ENCODE results near the gene UPB1. TPM values are rescaled to one million over a fixed set of nuclear protein-coding genes. Genes with fewer than 3 reads are reported as not detected.
"Not testable (repeated sequence)": the region's sequence is repeated elsewhere in the genome, so short reads cannot be mapped to it uniquely, and the experiment has no call there.

Gene UPB1
- total RNA-seq, 1 donor from 2014 or later: 0.09 TPM

GRCh38 chr22:24526191-24526590, 31.1 kb downstream of the UPB1 start:
- DNase-seq (ENCODE audit: low spot score): no peak
- H3K4me3 Mint-ChIP-seq (ENCODE audit: low read depth): no peak overlapping the region
- H3K4me1 Mint-ChIP-seq (ENCODE audit: low read depth): peaks cover 11% of the 10 kb centered on the region
- peaks cover 4% of the 10 kb centered on the region for H3K27me3 Mint-ChIP-seq (ENCODE audit: low read depth)
- no peak overlapping the region for H3K27ac Mint-ChIP-seq
- intact Hi-C loops (cut with micrococcal nuclease): no loop called here
- no peaks in the 10 kb centered on the region for H3K36me3 Mint-ChIP-seq (ENCODE audit: low read depth)
- H3K9me3 Mint-ChIP-seq: no peaks in the 10 kb centered on the region

GRCh38 chr22:24529898-24530297, 34.8 kb downstream of the UPB1 start:
- H3K36me3 Mint-ChIP-seq (ENCODE audit: low read depth): no peaks in the 10 kb centered on the region
- H3K27ac Mint-ChIP-seq: no peak overlapping the region
- no peaks in the 10 kb centered on the region for H3K9me3 Mint-ChIP-seq
- intact Hi-C loops (cut with micrococcal nuclease): no loop called here
- no peak for DNase-seq (ENCODE audit: low spot score)
- no peak overlapping the region for H3K4me3 Mint-ChIP-seq (ENCODE audit: low read depth)
- peaks cover 7% of the 10 kb centered on the region for H3K27me3 Mint-ChIP-seq (ENCODE audit: low read depth)
- H3K4me1 Mint-ChIP-seq (ENCODE audit: low read depth): peaks cover 8% of the 10 kb centered on the region

DNA sequence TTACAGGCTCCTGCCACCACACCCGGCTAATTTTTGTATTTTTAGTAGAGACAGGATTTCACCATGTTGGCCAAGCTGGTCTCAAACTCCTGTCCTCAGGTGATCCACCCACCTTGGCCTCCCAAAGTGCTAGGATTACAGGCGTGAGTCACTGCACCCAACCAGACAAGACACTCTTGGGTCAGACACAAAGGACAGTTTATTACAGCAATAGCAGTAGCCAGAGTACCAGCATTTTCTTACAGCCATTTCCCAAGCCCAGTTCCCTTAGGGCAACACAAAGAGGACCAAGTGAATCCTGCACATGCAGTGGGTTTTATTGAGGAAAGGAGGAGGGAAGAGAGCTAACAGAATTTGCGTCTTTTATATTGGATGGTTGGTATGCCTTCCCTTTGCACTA, 35.8 kb downstream of the UPB1 start:
- H3K4me1 Mint-ChIP-seq (ENCODE audit: low read depth); H3K36me3 Mint-ChIP-seq (ENCODE audit: low read depth); H3K4me3 Mint-ChIP-seq (ENCODE audit: low read depth); H3K27me3 Mint-ChIP-seq (ENCODE audit: low read depth); H3K9me3 Mint-ChIP-seq; H3K27ac Mint-ChIP-seq; DNase-seq (ENCODE audit: low spot score); intact Hi-C loops (cut with micrococcal nuclease): not testable (repeated sequence)

DNA sequence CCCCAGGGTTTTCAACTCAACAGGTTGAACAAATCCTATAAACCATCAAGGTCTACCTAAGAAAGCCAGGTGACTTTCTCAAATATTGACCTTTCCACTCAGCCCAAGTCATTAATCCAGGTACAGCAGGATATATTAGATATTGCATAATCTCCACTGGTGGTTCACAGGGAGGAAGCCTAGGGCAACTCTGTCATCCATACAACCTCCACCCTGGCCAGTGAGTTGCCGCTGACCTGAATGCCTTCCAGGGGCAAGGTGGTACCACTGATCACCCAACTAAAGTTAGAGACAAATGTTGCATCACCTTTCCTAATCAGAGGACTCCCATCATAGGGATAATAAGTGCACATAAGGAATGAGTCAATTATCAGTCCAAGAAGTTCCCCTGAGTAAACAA, 36.9 kb downstream of the UPB1 start:
- Mint-ChIP-seq H3K27ac (no peak overlapping the region), H3K36me3 (ENCODE audit: low read depth) (no peaks in the 10 kb centered on the region), H3K9me3 (no peaks in the 10 kb centered on the region), H3K4me3 (ENCODE audit: low read depth) (no peak overlapping the region), H3K4me1 (ENCODE audit: low read depth) (peaks cover 1% of the 10 kb centered on the region), H3K27me3 (ENCODE audit: low read depth) (peaks cover 7% of the 10 kb centered on the region)
- intact Hi-C loops (cut with micrococcal nuclease): no loop called here
- no peak for DNase-seq (ENCODE audit: low spot score)

GRCh38 chr22:24535348-24535747, 40.2 kb downstream of the UPB1 start:
- Mint-ChIP-seq H3K36me3 (ENCODE audit: low read depth) (peaks cover 9% of the 10 kb centered on the region), H3K4me1 (ENCODE audit: low read depth) (no peaks in the 10 kb centered on the region), H3K4me3 (ENCODE audit: low read depth) (no peak overlapping the region), H3K27me3 (ENCODE audit: low read depth) (peaks cover 3% of the 10 kb centered on the region), H3K9me3 (no peaks in the 10 kb centered on the region), H3K27ac (no peak overlapping the region)
- intact Hi-C loops (cut with micrococcal nuclease): no loop called here
- no peak for DNase-seq (ENCODE audit: low spot score)

GRCh38 chr22:24536089-24536488, 41.0 kb downstream of the UPB1 start:
- no peaks in the 10 kb centered on the region for H3K4me1 Mint-ChIP-seq (ENCODE audit: low read depth)
- H3K27ac Mint-ChIP-seq: no peak overlapping the region
- H3K36me3 Mint-ChIP-seq (ENCODE audit: low read depth): peaks cover 16% of the 10 kb centered on the region
- no peak overlapping the region for H3K4me3 Mint-ChIP-seq (ENCODE audit: low read depth)
- H3K27me3 Mint-ChIP-seq (ENCODE audit: low read depth): peaks cover 3% of the 10 kb centered on the region
- no peak for DNase-seq (ENCODE audit: low spot score)
- intact Hi-C loops (cut with micrococcal nuclease): no loop called here
- no peaks in the 10 kb centered on the region for H3K9me3 Mint-ChIP-seq

DNA sequence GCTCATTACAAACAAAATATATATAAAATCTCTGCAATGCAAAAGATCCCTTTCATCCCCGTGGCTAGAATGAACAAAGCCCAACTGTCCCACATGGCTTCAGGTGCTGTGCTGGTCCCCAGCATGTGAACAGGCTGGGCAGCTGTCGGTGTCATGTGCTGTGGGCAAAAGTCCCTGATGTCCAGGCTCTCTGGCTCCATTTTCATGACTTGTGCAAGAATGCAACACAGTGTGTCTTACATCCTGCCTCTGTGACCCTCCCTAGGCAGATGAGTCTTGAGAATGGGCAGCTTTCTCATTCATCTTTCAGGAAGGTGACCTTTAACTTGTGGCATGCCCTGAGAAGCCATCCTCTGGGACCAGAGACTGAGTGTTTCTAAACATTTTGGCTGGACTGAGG, 45.3 kb downstream of the UPB1 start:
- Mint-ChIP-seq H3K36me3 (ENCODE audit: low read depth) (peaks cover 52% of the 10 kb centered on the region), H3K27ac (no peak overlapping the region), H3K27me3 (ENCODE audit: low read depth) (no peaks in the 10 kb centered on the region), H3K4me1 (ENCODE audit: low read depth) (no peaks in the 10 kb centered on the region), H3K9me3 (no peaks in the 10 kb centered on the region), H3K4me3 (ENCODE audit: low read depth) (no peak overlapping the region)
- DNase-seq (ENCODE audit: low spot score): no peak
- intact Hi-C loops (cut with micrococcal nuclease): no loop called here

DNA sequence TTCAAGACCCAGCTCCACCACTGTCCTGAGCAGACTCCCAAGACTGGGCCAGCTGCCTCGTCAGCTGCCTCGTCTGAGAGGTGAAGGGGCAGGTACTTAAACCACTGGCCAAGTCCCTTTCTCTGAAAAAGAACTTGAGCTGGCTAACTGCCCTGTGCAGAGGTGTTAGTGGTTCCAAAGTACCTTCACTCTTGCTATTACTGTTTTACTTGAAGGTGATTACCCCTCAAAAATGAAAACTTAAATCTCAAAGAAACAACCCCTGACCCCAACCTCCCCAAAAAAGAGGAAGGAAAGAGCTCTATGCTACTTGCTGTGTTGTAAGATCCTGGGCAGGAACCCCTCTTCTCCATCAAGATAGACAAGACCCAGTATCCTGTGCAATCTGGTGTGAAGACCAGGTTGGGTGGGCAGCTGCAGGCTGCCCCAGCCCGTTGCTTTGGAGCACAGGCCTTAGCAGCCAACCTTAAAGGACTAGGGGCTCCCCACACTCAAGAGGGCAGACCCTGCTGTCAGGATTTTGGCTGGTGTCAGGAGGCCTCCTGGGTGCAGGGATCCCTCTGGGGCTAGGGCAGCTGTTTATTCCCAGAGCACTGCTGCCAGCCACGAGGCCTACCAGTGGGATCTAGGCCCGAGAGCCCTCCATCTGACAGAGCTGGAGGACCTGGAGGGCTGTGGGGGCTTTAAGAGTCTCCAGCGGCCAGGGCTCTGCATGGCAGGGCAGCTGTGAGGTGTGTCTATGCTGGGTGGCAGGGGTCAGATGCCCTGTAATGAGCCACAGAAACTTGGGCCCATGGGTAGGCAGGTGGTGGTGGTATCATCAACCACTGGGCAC, 46.8 kb downstream of the UPB1 start:
- Mint-ChIP-seq H3K4me3 (ENCODE audit: low read depth) (no peak overlapping the region), H3K9me3 (no peaks in the 10 kb centered on the region), H3K36me3 (ENCODE audit: low read depth) (peaks cover 62% of the 10 kb centered on the region), H3K4me1 (ENCODE audit: low read depth) (no peaks in the 10 kb centered on the region), H3K27me3 (ENCODE audit: low read depth) (no peaks in the 10 kb centered on the region), H3K27ac (no peak overlapping the region)
- DNase-seq (ENCODE audit: low spot score): no peak
- intact Hi-C loops (cut with micrococcal nuclease): no loop called here

- Mint-ChIP-seq H3K27me3 (ENCODE audit: low read depth) (no peaks in the 10 kb centered on the region), H3K4me1 (ENCODE audit: low read depth) (no peaks in the 10 kb centered on the region), H3K36me3 (ENCODE audit: low read depth) (peaks cover 69% of the 10 kb centered on the region), H3K4me3 (ENCODE audit: low read depth) (no peak overlapping the region), H3K27ac (no peak overlapping the region), H3K9me3 (no peaks in the 10 kb centered on the region)
- DNase-seq (ENCODE audit: low spot score): no peak
- intact Hi-C loops (cut with micrococcal nuclease): no loop called here
Measured at GRCh38 chr22:24542641-24543040, 47.5 kb downstream of the UPB1 start.

DNA sequence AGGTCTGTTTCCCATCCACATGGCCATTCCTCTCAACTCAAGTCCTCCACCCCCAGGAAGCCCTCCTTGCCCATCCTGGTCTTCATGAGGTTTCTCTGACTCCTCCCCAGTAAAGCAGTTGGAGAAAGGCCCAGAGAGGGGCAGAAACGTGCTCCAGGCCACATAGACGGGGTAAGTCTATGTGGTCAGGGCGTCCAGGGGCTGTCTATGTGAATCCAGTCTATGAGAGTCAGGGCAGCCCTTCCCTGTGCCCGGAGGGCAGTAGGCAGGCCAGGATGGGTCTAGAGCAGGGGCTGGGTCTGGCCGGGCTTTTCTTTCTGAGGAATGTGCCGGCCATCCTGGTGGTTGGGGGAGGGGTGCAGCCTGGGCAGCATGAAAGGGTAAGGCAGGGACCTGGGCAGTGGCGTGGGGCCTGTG, 48.1 kb downstream of the UPB1 start:
- Mint-ChIP-seq H3K4me1 (ENCODE audit: low read depth) (no peaks in the 10 kb centered on the region), H3K4me3 (ENCODE audit: low read depth) (no peak overlapping the region), H3K27ac (no peak overlapping the region), H3K27me3 (ENCODE audit: low read depth) (no peaks in the 10 kb centered on the region), H3K9me3 (no peaks in the 10 kb centered on the region), H3K36me3 (ENCODE audit: low read depth) (peaks cover 72% of the 10 kb centered on the region)
- DNase-seq (ENCODE audit: low spot score): no peak
- intact Hi-C loops (cut with micrococcal nuclease): no loop called here

GRCh38 chr22:24543679-24544243, 48.6 kb downstream of the UPB1 start:
- Mint-ChIP-seq H3K4me3 (ENCODE audit: low read depth) (no peak overlapping the region), H3K27ac (no peak overlapping the region), H3K36me3 (ENCODE audit: low read depth) (peaks cover 77% of the 10 kb centered on the region)

DNA sequence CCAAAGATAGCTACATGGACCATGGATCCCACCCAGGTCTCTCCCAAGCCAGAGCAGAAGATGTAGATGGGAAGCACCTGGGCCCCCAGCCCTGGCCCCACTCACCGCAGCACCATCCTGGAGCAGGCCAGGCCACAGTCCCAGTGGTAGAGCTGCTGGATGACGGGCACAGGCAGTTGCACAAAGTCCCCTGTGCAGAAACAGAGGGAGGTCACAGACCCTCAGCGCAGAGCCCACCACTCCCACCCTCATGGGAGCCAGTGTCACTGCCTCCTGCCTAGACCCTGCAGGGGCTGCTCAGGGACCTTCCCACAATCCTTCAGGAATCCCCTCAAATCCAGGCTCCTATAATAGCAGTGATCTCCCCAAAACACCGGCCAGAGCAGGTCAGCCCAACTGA, 53.7 kb downstream of the UPB1 start:
- peaks cover 20% of the 10 kb centered on the region for H3K4me1 Mint-ChIP-seq (ENCODE audit: low read depth)
- no peaks in the 10 kb centered on the region for H3K27me3 Mint-ChIP-seq (ENCODE audit: low read depth)
- no peak overlapping the region for H3K4me3 Mint-ChIP-seq (ENCODE audit: low read depth)
- intact Hi-C loops (cut with micrococcal nuclease): no loop called here
- H3K36me3 Mint-ChIP-seq (ENCODE audit: low read depth): peaks cover 48% of the 10 kb centered on the region
- H3K27ac Mint-ChIP-seq: no peak overlapping the region
- no peak for DNase-seq (ENCODE audit: low spot score)
- no peaks in the 10 kb centered on the region for H3K9me3 Mint-ChIP-seq

More at GRCh38 chr22:24543679-24544243, 48.6 kb downstream of the UPB1 start:
- H3K27me3 Mint-ChIP-seq (ENCODE audit: low read depth): no peaks in the 10 kb centered on the region
- intact Hi-C loops (cut with micrococcal nuclease): no loop called here
- no peak for DNase-seq (ENCODE audit: low spot score)
- H3K9me3 Mint-ChIP-seq: no peaks in the 10 kb centered on the region
- no peaks in the 10 kb centered on the region for H3K4me1 Mint-ChIP-seq (ENCODE audit: low read depth)

GRCh38 chr22:24550028-24550901, 55.1 kb downstream of the UPB1 start:
- no peak for DNase-seq (ENCODE audit: low spot score)
- intact Hi-C loops (cut with micrococcal nuclease): loop anchor here (10.0 kb wide), 1 partner anchor 635 kb away; no protein-coding TSS in a partner anchor
- Mint-ChIP-seq H3K27ac (no peak overlapping the region), H3K9me3 (no peaks in the 10 kb centered on the region), H3K36me3 (ENCODE audit: low read depth) (peaks cover 39% of the 10 kb centered on the region), H3K4me3 (ENCODE audit: low read depth) (no peak overlapping the region), H3K27me3 (ENCODE audit: low read depth) (no peaks in the 10 kb centered on the region), H3K4me1 (ENCODE audit: low read depth) (peaks cover 21% of the 10 kb centered on the region)
